AML-193 (cell line): ENCODE results near the gene ONECUT1.
"Not testable (repeated sequence)": the region's sequence is repeated elsewhere in the genome, so short reads cannot be mapped to it uniquely, and the experiment has no call there.

Source experiments
- DNase-seq, 2 experiments: peaks; one replicate each; lab custom pipeline; 2025; lab: John Stamatoyannopoulos, UW

The ONECUT1 gene

DNA sequence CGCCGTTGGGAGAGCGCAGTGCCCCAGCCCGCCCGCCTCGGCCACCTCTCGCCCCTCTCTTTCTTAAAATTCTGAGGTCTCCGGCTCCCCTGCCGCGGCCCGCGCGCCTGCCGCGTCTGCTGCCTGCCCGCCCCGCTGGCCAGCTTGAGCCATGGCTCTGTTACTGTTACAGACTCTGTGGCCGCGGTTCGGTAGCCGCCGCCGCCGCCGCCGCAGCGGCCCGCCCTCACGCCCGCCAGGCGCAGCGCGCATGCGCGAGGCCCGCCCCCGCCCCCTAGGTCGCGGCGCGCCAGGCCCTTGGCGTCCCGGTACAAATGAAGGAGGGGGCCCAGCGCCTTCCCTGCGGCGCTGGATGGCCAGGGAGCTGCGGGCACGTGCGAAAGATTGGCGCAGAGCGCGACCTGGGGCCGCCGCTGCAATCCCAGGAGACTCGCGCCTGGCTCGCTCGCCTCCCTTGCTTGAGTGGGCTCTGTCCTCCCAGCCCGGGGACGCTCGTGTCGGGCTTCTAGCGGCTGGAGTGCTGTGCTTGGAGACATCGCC, at the start of gene ONECUT1:
TSS of gene ONECUT1 (minus strand) at position 168 of the 540 bp plus-strand sequence. CDS start 452 bp downstream, outside the sequence.
- DNase-seq: peak in 1 of 2 experiments; percentile 7

DNA sequence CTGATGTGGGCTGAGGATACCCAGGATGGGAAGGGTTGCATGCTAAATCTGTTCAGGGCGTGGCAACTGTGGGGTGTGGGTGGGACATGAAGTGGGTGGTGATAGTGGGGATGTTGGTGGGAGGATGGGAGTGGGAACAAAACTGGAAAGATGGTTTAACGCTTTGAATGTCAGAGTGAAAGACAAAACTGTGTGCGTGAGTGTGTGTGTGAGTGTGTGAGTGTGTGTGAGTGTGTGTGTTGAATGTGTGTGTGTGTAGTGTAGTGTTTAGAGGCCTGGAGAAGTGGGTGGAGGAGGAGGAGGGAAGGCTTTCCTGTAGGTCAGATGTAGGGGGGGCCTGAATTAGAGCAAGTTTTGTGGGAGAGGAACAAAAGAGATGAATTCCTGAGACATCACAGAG, 44.2 kb upstream of the ONECUT1 start:
- no peak for DNase-seq

DNA sequence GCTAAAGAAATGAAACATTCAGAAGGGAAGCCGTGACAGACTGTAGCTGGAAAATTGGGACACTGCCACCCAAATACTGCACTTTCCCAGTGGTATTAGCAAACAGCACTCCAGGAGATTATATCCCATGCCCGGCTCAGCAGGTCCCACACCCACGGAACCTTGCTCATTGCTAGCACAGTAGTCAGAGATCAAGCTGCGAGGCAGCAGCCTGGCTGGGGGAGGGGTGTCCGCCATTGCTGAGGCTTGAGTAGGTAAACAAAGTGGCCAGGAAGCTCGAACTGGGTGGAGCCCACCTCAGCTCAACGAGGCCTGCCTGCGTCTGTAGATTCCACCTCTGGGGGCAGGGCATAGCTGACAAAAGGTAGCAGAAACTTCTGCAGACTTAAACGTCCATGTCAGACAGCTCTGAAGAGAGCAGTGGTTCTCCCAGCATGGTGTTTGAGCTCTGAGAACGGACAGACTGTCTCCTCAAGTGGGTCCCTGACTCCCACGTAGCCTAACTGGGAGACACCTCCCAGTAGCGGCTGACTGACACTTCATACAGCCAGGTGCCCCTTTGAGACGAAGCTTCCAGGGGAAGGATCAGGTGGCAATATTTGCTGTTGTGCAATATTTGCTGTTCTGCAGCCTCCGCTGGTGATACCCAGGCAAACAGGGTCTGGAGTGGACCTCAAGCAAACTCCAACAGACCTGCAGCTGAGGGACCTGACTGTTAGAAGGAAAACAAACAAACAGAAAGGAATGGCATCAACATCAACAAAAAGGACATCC, 34.2 kb upstream of the ONECUT1 start:
- DNase-seq: not testable (repeated sequence)

DNA sequence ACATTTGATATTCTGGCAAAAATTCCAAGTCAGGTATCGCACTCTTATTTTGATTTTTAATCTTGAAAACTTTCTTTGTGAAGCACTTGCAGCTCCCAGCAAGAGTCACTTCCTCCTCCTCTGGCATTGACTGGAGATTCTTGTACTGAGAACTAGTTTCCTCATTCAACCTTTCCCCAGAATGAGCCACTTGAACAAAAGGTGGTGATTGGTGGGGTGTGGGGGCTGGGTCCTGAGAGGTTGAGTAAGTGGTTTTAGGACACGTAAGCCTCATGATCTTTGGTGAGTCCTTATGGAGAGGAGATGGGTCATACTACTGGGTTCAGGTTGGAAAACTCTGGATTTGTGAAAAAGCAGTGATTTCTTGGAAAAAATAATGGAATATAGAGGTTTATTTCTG, 32.3 kb upstream of the ONECUT1 start:
- no peak for DNase-seq

DNA sequence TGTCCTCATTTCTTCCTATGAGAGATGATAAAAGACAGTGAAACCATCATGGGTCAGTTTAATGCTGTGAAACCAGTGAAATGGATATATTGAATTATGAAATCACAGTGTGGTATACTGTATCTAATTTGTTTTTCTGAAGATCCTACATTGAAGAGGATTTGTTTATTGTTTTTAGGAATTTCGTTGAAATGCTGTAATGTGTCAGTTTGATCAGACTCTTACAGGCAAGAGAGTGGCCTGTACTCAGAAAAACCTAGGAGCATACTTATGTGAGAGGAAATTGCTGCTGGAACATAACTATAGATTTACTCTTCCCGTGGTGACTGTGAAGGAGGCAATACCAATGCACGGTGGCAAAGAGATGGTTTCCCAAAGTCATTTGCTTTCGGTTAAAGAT, 29.1 kb upstream of the ONECUT1 start:
- no peak for DNase-seq

DNA sequence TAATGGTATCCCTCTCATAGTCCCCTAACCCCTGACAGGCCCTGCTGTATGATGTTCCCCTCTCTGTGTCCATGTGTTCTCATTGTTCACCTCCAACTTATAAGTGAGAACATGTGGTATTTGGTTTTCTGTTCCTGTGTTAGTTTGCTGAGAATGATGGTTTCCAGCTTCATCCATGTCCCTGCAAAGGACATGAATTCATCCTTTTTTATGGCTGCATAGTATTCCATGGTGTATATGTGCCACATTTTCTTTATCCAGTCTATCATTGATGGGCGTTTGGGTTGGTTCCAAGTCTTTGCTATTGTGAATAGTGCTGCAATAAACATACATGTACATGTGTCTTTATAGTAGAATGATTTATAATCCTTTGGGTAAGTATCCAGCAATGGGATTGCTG, 25.8 kb upstream of the ONECUT1 start:
- DNase-seq: not testable (repeated sequence)

DNA sequence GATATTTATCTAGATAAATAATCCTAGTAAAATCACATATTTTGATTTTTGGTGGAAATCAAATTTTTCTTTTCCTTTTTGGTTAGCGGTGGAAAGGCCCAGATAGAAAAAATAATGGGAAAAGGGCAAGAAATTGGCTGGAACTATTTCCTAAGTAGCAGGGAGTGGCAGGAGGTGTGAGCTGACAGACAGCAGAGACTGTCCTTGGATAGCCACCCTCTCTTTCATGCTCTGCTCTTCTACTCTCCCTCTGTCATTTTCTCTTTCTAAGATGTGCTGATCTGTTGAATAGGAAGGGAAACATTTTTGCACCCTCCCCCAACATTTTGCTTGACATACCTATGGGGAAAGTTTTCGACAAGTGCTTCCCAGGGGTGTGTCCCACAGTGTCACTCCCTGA, 18.9 kb upstream of the ONECUT1 start:
- DNase-seq: no peak

DNA sequence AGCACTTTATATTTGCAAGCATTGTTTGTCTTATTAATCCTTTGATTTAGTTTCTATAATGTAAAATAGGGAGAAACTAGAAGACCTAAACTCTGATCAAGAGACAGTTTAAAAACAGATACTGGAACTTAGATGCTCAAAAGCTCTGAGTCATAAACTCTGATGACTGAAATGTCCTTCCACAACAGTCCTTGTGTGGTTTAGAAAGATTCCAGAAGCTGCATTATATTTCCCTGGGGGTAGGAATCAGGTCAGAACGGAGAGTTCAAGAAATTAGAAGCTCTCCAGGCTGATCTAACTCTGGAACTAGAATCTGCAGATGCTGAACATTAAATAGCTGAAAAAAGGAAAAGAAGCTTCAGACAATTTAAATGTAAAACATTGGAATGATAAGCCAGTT, 18.3 kb upstream of the ONECUT1 start:
- no peak for DNase-seq

DNA sequence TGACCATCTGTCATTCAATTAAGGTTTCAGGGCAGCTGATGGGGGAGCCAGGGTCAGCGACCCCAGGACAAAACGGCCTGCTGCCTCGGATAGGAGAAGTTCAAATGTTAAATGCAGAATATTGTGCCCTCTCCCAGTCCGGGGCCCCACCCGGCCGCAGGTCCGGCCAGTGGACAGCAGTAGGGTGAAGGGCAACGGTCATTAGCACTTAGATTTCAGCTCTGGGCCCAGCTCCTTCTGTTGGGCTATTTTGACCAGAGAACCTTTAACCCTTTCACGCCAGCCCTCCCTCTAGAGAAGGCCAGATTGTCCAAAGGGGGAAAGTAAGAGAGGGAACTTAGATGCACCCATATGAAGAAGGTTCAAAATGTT, 16.1 kb upstream of the ONECUT1 start:
- DNase-seq: no peak

DNA sequence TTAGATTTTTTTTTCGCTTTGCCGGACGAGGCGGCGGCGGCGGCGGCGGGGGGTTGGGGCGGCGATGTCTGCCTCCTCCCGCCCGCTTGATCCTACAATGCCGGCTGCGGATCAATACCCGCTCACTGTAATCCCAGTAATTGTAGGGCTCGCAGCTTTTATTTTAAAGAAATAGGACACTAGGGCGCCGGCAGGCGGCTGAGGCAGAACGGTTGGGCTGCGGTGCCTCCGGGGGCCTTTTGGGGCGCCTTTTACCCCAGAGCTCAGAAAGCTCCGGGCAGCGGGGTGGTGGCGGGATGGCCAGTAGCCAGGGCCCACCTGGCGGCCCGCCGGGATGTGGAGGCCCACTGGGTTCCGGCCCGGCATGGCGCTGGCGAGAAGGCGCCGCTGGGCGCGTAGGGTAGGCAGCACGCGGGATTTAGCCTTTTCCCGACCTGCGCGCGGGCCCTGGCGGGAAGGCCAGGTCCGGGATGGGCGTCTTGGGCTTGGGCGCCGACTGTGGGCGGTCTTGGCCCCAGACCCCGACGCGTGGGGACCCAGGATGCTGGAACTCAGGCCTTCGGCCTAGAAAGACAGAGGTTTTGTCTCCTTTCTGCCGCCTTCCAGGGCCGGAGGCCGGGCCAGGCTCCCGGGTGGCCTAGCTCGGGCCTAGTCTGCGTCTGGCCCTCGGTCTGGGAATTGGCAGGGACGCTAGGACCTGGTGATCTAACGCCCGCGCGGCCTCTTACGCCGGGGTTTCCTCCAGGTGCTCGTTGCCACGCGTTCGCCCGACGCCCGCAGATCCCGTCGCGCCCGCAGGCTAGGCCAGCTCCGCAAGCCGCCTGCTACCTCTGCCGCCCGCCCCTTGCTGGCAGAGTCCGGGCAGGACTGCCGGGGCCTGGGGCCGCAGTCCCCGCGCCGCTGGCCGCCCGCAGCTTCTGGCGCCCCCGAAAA, 15.5 kb upstream of the ONECUT1 start:
- DNase-seq: no peak

DNA sequence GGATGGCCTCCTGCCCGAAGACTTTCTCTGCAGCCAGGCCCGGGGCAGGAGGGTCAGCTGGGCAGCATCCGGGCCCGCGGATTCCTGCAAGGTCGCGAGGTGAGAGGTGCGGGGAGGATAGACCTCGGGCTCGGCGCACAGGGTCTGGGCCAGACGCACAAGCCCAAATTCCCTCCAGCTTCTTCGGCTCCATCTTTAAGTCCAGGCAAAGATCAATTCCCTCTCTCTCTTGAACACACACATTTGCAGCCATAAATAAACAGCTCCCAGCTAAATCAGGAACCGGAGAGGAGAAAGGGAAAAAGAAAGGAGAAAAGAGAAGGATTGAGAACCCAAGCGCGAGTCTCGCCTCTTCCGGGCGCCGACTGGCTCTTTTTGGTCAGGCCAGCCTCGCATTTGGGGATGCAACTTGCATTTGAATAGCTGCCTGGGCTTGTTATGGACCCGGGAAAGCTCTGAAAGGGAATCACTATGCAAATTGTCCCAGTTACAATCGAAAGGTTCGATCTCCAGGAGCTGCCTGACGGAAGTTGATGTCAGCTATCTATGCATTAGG, 14.5 kb upstream of the ONECUT1 start:
- DNase-seq: no peak

DNA sequence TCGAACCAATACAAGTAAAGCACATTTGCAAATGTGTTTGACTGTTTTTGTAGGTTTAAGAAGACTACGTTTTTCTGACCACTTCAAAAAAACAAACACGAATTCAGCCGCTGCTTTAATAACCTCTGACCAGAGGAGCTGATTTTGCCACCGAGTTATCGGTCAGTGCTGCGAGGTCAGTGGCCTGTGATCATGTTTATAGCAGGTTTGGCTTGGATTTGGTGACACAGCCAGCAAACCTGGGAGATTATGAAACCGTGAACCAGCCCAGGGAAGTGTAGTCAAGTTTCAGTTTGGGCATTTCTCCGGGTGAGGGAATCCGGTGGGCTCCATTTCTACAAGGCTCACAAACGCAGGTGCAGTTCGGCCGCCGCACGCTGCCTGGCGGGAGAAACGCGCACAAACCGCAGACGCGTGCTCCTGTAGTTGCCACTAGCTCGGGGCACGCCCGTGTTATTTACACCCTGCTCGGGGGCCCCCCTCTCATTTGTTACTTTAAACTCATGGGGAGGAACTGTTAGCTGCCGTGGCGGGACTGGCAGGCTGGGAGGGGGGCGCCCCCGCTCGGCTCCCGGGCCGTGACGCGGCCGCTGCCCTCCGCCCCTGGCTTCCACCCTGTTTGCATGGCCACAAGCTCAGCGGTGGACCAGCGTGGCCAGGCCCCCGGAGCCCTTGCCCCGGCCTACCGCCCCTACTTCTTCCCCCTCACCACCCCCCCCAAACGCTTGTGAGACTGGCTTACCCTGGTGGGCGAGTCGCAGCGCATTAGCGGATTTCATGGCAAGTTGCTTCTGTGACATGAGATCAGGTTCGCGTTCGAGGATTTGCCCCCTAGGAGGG, 13.6 kb upstream of the ONECUT1 start:
- no peak for DNase-seq

DNA sequence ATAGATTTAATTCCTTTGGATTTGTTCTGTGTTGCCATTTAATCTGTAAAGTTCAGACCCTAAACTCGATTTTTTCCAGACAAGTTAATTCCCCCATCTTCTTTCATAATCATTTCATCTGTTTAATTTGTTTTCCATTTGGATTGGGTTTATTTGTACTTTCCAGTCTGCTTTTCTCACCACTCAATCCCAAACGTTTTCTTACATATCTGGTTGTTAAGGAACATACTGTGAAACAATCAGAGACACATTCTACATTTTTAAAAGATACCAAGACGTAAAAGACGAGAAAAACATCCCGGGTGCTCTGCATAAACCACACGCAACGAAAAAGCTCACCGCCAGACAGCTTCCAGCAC, 13.0 kb upstream of the ONECUT1 start:
- DNase-seq: no peak

DNA sequence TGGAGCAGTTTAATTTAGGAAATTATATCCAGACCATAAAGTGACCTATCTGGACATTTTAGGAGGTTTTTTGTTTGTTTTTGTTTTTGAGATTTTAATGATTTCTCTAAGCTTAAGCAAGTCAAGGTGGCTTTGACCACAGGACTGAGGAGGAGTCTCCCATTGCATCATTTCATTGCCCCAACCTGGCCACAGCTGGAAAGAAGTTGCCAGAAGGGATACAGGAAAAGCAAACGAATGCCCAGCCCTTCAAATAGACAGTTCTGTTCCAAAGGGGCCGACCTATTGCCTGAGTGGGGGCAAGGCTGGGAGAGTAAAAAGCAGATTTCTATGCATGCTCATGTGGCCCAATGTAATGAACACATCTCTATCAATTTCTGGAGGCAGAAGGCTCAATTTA, 12.0 kb upstream of the ONECUT1 start:
- DNase-seq: no peak

DNA sequence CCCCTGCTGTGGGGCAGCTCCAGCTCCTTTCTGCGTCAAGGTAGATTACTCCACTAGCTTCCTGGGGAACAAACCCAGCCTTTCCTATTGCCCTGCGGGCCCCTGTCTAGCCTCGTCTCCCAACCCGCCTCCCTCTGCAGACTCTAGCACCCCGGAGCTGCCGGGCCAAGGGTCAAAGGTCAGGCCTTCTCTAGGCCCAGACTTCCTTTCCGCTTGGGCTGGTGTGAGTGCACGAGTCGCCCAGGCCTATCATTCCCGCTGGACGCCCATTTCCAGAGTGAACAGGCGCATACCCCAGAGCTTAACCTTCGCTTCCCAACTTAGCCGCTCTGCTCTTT, 11.6 kb upstream of the ONECUT1 start:
- DNase-seq: no peak

DNA sequence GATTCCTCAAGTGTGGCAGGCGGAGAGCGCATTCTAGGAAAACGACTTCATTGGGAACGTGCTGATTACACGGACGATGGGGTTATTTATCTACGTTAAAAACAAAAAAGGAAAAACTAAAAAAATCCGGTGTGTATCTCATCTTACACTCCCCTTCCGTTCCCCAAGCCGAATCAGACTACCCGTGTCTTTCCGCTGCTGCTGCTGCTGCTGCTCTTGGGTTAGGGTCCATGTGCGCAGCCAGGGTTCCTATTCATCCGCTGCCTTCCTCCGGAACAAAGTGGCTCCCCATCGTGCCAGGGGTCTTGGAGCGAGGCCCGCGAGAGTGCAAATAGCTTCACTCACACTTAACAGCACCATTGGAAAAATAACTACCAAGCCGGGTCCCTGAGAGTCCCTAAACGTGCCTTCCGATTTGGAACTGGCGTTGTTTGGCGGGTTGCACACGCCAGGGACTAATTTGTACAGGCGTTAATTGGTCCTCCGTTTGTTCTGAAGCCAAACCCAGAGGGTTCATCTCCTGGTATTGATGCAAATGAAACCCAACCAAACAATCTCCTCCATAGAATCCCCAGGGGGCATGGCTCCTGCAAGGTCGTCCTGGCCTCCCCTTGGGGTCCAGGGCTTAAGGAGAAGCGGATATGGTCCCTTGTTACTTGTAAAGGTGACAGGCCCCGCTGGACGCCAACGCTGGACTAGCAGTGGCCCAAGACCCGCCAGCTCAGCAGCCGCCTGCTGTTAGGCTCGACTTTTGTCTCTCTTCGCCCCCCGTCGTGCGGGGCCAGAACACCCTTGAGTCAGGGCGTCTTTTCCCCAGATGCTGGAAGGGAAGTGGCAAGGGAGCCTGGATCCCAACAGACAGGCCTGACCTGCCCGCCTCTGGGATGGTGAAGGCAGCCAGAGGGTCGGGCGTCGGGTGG, 11.0 kb upstream of the ONECUT1 start:
- DNase-seq: no peak

DNA sequence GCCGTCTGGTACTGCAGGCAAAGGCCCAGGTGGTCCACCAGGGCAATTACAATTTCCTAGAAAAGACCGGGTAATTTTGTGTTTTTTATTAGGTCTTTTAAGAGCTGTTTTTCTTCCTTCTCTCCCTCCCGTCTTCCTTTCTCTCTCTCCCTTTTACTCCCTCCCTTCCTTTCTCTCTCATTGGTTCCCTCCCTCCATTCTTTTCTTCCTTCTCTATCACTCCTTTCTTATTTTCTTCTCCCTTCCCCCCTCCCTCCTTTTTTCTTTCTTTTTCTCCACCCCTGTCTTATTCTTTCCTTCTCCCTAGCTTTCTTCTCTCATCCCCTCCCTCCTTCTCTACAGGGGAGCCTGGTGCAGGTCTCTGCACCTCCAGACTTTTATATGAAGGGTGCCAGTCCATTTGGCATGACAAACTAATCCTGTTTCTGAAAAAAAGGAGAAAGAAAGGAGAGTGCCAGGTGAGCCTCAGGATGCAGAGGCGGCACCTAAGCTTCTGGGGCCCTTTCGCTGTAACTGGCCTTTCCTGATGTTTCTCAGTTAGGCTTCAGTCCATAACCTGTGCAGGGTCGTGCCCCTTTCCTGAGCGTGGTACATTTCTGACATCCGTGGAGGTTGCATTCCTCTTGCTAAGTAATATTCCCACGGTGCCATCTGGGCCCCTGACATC, 9.1 kb upstream of the ONECUT1 start:
- DNase-seq: no peak

DNA sequence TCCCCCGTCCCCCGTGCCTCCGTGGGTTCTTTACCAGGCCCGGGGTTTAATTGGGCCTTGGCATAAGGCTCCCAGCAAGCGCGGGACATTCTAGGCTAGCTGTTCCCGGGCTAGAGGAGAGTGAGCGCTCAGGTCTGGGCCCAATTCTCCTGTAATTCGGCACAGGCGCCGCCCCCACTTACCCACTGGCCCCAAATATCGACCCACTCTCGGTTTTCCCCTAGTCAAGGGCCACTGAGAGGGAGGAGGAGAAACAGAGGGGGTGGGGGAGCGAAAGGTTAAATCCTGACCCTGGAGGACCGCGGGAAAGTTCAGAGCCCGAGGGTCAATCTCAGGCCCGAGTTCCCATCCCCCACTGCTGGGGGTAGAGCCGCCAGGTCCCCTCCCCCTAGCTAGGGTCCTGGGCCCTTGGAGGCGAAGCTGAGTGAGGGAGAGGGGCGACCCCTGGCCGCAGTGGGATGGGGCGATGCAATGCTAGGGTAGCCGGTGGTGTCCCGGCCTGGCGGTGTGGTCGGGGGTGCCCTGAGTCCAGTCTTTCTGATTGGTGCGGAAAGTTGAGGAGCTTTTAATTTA, 8.5 kb upstream of the ONECUT1 start:
- DNase-seq: no peak

DNA sequence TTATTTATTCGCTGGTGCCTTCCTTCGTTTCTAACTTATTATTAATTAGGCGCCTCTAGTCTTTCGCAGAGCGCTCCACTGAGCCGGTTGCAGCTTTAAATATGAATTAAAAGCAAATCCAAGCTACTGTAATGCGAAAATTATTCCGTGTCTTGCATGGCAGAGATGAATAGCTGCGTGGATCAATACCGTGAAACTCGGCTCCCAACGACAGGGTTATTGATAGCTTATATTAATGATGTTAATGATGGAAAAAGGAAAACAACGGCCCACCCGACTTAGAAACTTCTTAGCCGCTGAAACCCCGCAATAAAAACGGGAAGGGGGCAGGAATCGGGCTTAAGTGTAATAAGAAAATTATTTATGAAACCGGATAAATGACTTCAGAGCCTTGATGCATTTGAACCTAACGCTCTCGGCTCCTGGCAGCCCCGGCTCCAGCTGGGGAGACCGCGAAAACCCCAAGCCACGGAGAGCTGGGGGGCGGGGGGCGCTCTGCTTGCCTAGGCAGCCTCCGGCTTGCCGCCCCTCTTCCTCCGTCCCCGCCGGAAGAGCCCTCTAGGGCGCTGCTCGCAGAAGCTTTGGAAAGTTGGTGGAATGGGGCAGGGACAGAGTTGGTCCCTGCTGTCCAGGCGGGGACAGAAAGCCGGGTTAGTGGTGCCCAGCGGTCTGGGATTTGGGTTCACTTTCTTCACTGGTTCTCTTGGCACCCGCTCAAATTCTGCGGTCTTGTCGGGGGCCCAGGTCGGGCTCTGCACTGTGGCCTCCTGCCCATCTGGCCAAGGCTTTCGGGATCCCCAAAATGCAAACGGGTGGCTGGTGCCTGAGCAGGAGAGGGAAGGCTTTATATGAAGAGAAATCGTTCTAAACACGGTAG, 7.7 kb upstream of the ONECUT1 start:
- DNase-seq: no peak
